CD14-positive monocyte (primary cell): ENCODE results near the gene BYSL. TPM values are rescaled to one million over a fixed set of nuclear protein-coding genes. Genes with fewer than 3 reads are reported as not detected.

Source experiments
- DNase-seq, 3 donors: peaks; one replicate each; pipeline ENCODE4 v3.0.0-alpha.2; 2011 to 2022
- H2AFZ ChIP-seq: 2 replicates; pipeline ENCODE4 v1.6.0; 2012; ENCODE audit warnings: mild to moderate bottlenecking, low read depth, low read length, inconsistent platforms; ENCODE audit not compliant: insufficient read depth, poor library complexity, severe bottlenecking
- H3K27ac ChIP-seq, 2 donors: 1 replicate in 1 of 2; 2 replicates in 1 of 2; pipeline ENCODE4 v1.5.1; 2012 to 2013; ENCODE audit warnings: low read length in 2 of 2, control low read depth in 1 of 2, inconsistent platforms in 1 of 2, low read depth in 1 of 2, mild to moderate bottlenecking in 1 of 2
- H3K27me3 ChIP-seq, 2 donors: one replicate each; pipeline versions ENCODE4 v1.6.0 to v1.6.1; 2011 to 2013; ENCODE audit warnings: low read length in 2 of 2; ENCODE audit not compliant: control insufficient read depth in 2 of 2, insufficient read depth in 2 of 2
- H3K36me3 ChIP-seq, 2 donors: replicated peaks in 1 of 2; 1 replicate in 1 of 2; 2 replicates in 1 of 2; pipeline versions ENCODE4 v1.5.1 to v1.6.1; 2012 to 2013; ENCODE audit warnings: low read length in 2 of 2, control low read depth in 1 of 2, inconsistent platforms in 1 of 2, mild to moderate bottlenecking in 1 of 2; ENCODE audit not compliant: insufficient read depth in 2 of 2, control insufficient read depth in 1 of 2
- H3K4me1 ChIP-seq, 2 donors: 1 replicate in 1 of 2; 2 replicates in 1 of 2; pipeline versions ENCODE4 v1.5.1 to v1.6.1; 2012 to 2013; ENCODE audit warnings: low read length in 2 of 2, control low read depth in 1 of 2, inconsistent platforms in 1 of 2, mild to moderate bottlenecking in 1 of 2, moderate library complexity in 1 of 2; ENCODE audit not compliant: insufficient read depth in 2 of 2, control insufficient read depth in 1 of 2
- H3K4me2 ChIP-seq: replicated peaks from 2 replicates; pipeline ENCODE3; 2012; ENCODE audit warnings: low read length, moderate library complexity, mild to moderate bottlenecking; ENCODE audit not compliant: poor library complexity, severe bottlenecking; ENCODE audit errors: extremely low read depth
- H3K4me3 ChIP-seq, 3 experiments: fragments of 200-600 bp in 1 of 3; sonication (generic) in 1 of 3; replicated peaks in 1 of 3; 1 replicate in 2 of 3; 2 replicates in 1 of 3; pipeline ENCODE4 v1.5.1; 2011 to 2013; ENCODE audit warnings: low read length in 3 of 3, mild to moderate bottlenecking in 3 of 3, control low read depth in 2 of 3, low read depth in 2 of 3, inconsistent platforms in 1 of 3, moderate library complexity in 1 of 3
- H3K79me2 ChIP-seq: 2 replicates; pipeline ENCODE4 v1.6.0; 2012; ENCODE audit warnings: mild to moderate bottlenecking, control low read depth, inconsistent platforms, low read length, moderate library complexity; ENCODE audit not compliant: insufficient read depth
- H3K9ac ChIP-seq: 2 replicates; pipeline ENCODE4 v1.6.0; 2017; ENCODE audit warnings: low read length, mild to moderate bottlenecking; ENCODE audit not compliant: insufficient read depth, poor library complexity, severe bottlenecking
- H3K9me3 ChIP-seq, 2 donors: replicated peaks in 1 of 2; 1 replicate in 1 of 2; 2 replicates in 1 of 2; pipeline versions ENCODE4 v1.5.1 to v1.6.1; 2012 to 2013; ENCODE audit warnings: low read length in 2 of 2, control low read depth in 1 of 2; ENCODE audit not compliant: control insufficient read depth in 1 of 2, insufficient read depth in 1 of 2
- H4K20me1 ChIP-seq: 2 replicates; pipeline ENCODE4 v1.6.0; 2012; ENCODE audit warnings: mild to moderate bottlenecking, low read length, control low read depth, moderate library complexity; ENCODE audit not compliant: insufficient read depth
- H3K27ac Mint-ChIP-seq, 7 donors: one replicate each; pipeline ENCODE4 v1.8.0; 2020; ENCODE audit warnings: mild to moderate bottlenecking in 7 of 7, mixed read lengths in 7 of 7, moderate library complexity in 6 of 7, inconsistent platforms in 2 of 7
- H3K27me3 Mint-ChIP-seq, 3 donors: one replicate each; pipeline ENCODE4 v1.8.0; 2021 to 2022; ENCODE audit warnings: low read depth in 3 of 3, mild to moderate bottlenecking in 3 of 3, mixed read lengths in 3 of 3, moderate library complexity in 3 of 3, inconsistent platforms in 1 of 3
- H3K36me3 Mint-ChIP-seq, 2 donors: one replicate each; pipeline ENCODE4 v1.8.0; 2020; ENCODE audit warnings: mixed read lengths in 2 of 2, inconsistent platforms in 1 of 2, mild to moderate bottlenecking in 1 of 2
- H3K4me1 Mint-ChIP-seq: one replicate; pipeline ENCODE4 v1.8.0; 2020; ENCODE audit warnings: mild to moderate bottlenecking, mixed read lengths
- H3K4me3 Mint-ChIP-seq, 2 donors: one replicate each; pipeline ENCODE4 v1.8.0; 2020; ENCODE audit warnings: mild to moderate bottlenecking in 2 of 2, mixed read lengths in 2 of 2, moderate library complexity in 1 of 2
- H3K9me3 Mint-ChIP-seq, 7 donors: one replicate each; pipeline ENCODE4 v1.8.0; 2020 to 2022; ENCODE audit warnings: mixed read lengths in 7 of 7, mild to moderate bottlenecking in 6 of 7, moderate library complexity in 6 of 7, inconsistent platforms in 2 of 7
- WGBS: methylation state at CpG from one replicate; pipeline ENCODE4 v1.1.5; 2013; ENCODE audit warnings: missing lambda C conversion rate; ENCODE audit not compliant: insufficient coverage; 5-methylcytosine and 5-hydroxymethylcytosine counted together
- intact Hi-C, 2 donors: fragments of 100-400 bp; cut with micrococcal nuclease; formaldehyde crosslinking; loops; one replicate each; pipeline versions ENCODE4 v1.15.0 to v1.15.1; 2023
- polyA minus RNA-seq: library from RNA; depleted of rRNA, polyadenylated mRNA; stranded (reverse); fragments of >200 nt; gene quantifications from 2 replicates; pipeline ENCODE4 v1.2.3, GENCODE V29; 2012
- polyA plus RNA-seq, 3 donors: library from polyadenylated mRNA; depleted of rRNA in 1 of 3; unstranded in 2 of 3; stranded (reverse) in 1 of 3; fragments of 300-500 nt in 2 of 3; fragments of >200 nt in 1 of 3; fragmentation: Illumina TruSeq in 2 of 3; gene quantifications; 1 replicate in 2 of 3; 2 replicates in 1 of 3; pipeline ENCODE4 v1.2.3, GENCODE V29; 2012 to 2021
- total RNA-seq, 12 experiments: library from RNA in 1 of 12; stranded (reverse) in 1 of 12; fragments of 120-200 nt in 1 of 12; gene quantifications; one replicate each; pipeline ENCODE4 v1.2.4 and lab custom pipeline; 2013 to 2026; ENCODE audit warnings: mixed read lengths in 6 of 12, inconsistent platforms in 1 of 12
- TF ChIP-seq, protein P1 (sequence below): fragments of 200-600 bp; IDR thresholded peaks from one replicate; pipeline ENCODE4 v1.8.0; 2022; ENCODE audit warnings: antibody characterized with exemption, mild to moderate bottlenecking

The BYSL gene
- total RNA-seq (2013): 3.3 TPM
- polyA plus RNA-seq (1 to 10 TPM; 2.7 to 4.2 (median 3.9) TPM), polyA minus RNA-seq (4.3 and 9.3 TPM in 2 replicates), total RNA-seq (lab: John Stamatoyannopoulos, UW) (2.0 to 4.9 (median 3.4) reads per million in 11 experiments)

- peak within 1 kb of the TSS; percentile 90 to 92 for H3K27ac ChIP-seq
- peaks cover 0 to 1% (median 0%) of the 10 kb centered on the region in 7 donors for H3K9me3 Mint-ChIP-seq
- TF ChIP-seq, protein P1, sequence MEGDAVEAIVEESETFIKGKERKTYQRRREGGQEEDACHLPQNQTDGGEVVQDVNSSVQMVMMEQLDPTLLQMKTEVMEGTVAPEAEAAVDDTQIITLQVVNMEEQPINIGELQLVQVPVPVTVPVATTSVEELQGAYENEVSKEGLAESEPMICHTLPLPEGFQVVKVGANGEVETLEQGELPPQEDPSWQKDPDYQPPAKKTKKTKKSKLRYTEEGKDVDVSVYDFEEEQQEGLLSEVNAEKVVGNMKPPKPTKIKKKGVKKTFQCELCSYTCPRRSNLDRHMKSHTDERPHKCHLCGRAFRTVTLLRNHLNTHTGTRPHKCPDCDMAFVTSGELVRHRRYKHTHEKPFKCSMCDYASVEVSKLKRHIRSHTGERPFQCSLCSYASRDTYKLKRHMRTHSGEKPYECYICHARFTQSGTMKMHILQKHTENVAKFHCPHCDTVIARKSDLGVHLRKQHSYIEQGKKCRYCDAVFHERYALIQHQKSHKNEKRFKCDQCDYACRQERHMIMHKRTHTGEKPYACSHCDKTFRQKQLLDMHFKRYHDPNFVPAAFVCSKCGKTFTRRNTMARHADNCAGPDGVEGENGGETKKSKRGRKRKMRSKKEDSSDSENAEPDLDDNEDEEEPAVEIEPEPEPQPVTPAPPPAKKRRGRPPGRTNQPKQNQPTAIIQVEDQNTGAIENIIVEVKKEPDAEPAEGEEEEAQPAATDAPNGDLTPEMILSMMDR: peak; percentile 99
- no peaks in the 10 kb centered on the region for H3K27me3 ChIP-seq
- DNase-seq: peak; percentile 96 to 99 (median 97)
- H3K36me3 Mint-ChIP-seq: peaks cover 19 to 25% of the 10 kb centered on the region in 2 donors
- peaks cover 70% of the 10 kb centered on the region for H3K79me2 ChIP-seq
- peaks cover 0 to 25% of the 10 kb centered on the region in 2 donors for H3K36me3 ChIP-seq
- peak within 1 kb of the TSS; percentile 77 for H3K9ac ChIP-seq
- H3K27ac Mint-ChIP-seq: peak within 1 kb of the TSS; percentile 98 to 100 (median 100)
- no peaks in the 10 kb centered on the region for H3K9me3 ChIP-seq
- H3K4me3 Mint-ChIP-seq: peak within 1 kb of the TSS; percentile 98 to 100
- intact Hi-C loops: loop anchor here (2.0 to 5.0 kb wide), 4 partner anchors 20 to 134 kb away; partner anchors contain the start of genes TOMM6 (in 2 of the 2) and CCND3 (in 1 of the 2)
- WGBS: under 1% methylated on average over 55 of the region's 55 CpGs
- peak within 1 kb of the TSS; percentile 99 for H3K4me2 ChIP-seq
- H3K4me1 Mint-ChIP-seq: peaks cover 38% of the 10 kb centered on the region
- peak within 1 kb of the TSS; percentile 99 for H2AFZ ChIP-seq
- peak within 1 kb of the TSS; percentile 78 to 91 (median 81) for H3K4me3 ChIP-seq
- H3K27me3 Mint-ChIP-seq: peaks cover 0 to 6% (median 1%) of the 10 kb centered on the region in 3 donors
- peaks cover 28 to 42% of the 10 kb centered on the region in 2 donors for H3K4me1 ChIP-seq
- peaks cover 7% of the 10 kb centered on the region for H4K20me1 ChIP-seq
These were observed at the start of gene BYSL, which contains the start of gene MED20 for GRCh38 chr6:41920921-41921711. TSS of gene BYSL (plus strand) at chr6:41921499. CDS start at chr6:41921563, 64 bp downstream. TSS of gene MED20 (minus strand) at chr6:41921139. CDS start at chr6:41921018, 121 bp downstream.

DNA sequence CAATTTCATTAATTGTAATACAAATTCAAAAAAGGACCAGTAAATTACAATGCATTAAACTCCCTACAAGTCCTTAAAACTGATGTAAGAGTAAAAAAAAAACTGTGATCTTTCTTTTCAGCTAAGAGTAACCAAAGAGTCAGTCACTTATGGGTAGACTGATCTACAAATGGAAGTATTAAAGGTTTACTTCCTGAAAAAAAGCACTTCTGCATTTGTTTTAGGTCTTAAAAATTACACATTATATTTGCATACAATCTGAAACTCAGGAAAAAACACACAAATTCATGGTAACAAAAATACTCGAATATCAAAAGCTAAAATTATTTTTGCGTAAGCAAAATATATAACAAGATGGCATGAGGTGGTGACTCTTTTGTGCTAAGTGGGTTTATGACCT, 49.6 kb upstream of the BYSL start:
- no peak overlapping the region for H2AFZ ChIP-seq
- H3K79me2 ChIP-seq: no peaks in the 10 kb centered on the region
- Mint-ChIP-seq H3K36me3 (peaks cover 8 to 11% of the 10 kb centered on the region in 2 donors), H3K9me3 (peaks cover 0 to 10% (median 3%) of the 10 kb centered on the region in 7 donors), H3K27ac (peak overlapping the region in 2 of 7 donors; percentile 25 to 57), H3K27me3 (no peaks in the 10 kb centered on the region), H3K4me1 (peaks cover 12% of the 10 kb centered on the region), H3K4me3 (no peak overlapping the region)
- DNase-seq: peak in 2 of 3 donors; percentile 4 to 19
- H3K9ac ChIP-seq: no peak overlapping the region
- peaks cover 6 to 8% of the 10 kb centered on the region in 2 donors for H3K4me1 ChIP-seq
- WGBS: no CpG with 5 or more reads among the region's 2 CpGs
- intact Hi-C loops: no loop called here
- H3K27ac ChIP-seq: peak overlapping the region in 1 of 2 donors; percentile 18
- H3K27me3 ChIP-seq: no peaks in the 10 kb centered on the region
- peaks cover 0 to 6% of the 10 kb centered on the region in 2 donors for H3K9me3 ChIP-seq
- TF ChIP-seq, protein P1: no peak
- H4K20me1 ChIP-seq: no peaks in the 10 kb centered on the region
- no peaks in the 10 kb centered on the region for H3K36me3 ChIP-seq
- no peak overlapping the region for H3K4me2 ChIP-seq
- H3K4me3 ChIP-seq: no peak overlapping the region
